A549 (cell line): ENCODE results near the gene TNIP2. TPM values are rescaled to one million over a fixed set of nuclear protein-coding genes. Genes with fewer than 3 reads are reported as not detected.

ENCODE experiments used
- ATAC-seq, 2 experiments: fragments of 200-7000 bp in 1 of 2; fragments of >200 bp in 1 of 2; cut with Nextera tagmentation in 1 of 2; cut with Tn5 transposase in 1 of 2; 3 replicates each; pipeline versions ENCODE4 v1.8.0 to v1.9.1; 2018 to 2020; ENCODE audit warnings: mild to moderate bottlenecking in 1 of 2, moderate library complexity in 1 of 2
- CTCF ChIA-PET: fragments of 300-600 bp; sonication (Branson Sonifier 250); formaldehyde crosslinking; extraction: SDS; loops from one replicate; lab custom pipeline; 2021; ENCODE audit warnings: antibody characterized with exemption, inconsistent platforms; lab: Yijun Ruan, JAX
- POLR2A ChIA-PET: fragments of 350-600 bp; formaldehyde crosslinking; extraction: SDS; loops from one replicate; lab custom pipeline; 2021; ENCODE audit warnings: antibody characterized with exemption, inconsistent platforms; lab: Yijun Ruan, JAX
- DNase-seq, 2 experiments: peaks; one replicate each; pipeline versions ENCODE4 v3.0.0 to v3.0.0-alpha.2; 2011 to 2016; ENCODE audit warnings: low read depth in 1 of 2, low spot score in 1 of 2
- FAIRE-seq: peaks from 2 replicates; lab custom pipeline; 2011; peaks lifted over from hg19 to GRCh38; lab: Jason Lieb, UNC
- H3K27ac ChIP-seq, 2 experiments: fragments of >200 bp; sonication (Bioruptor Twin); formaldehyde crosslinking; 3 replicates each; pipeline ENCODE4 v1.5.1; 2016 to 2017
- H3K4me1 ChIP-seq: fragments of >200 bp; sonication (Bioruptor Twin); formaldehyde crosslinking; 3 replicates; pipeline ENCODE4 v1.6.1; 2016
- H3K4me2 ChIP-seq: fragments of >200 bp; sonication (Bioruptor Twin); formaldehyde crosslinking; 3 replicates; pipeline ENCODE4 v1.6.1; 2016
- H3K4me3 ChIP-seq: fragments of >200 bp; sonication (Bioruptor Twin); formaldehyde crosslinking; 3 replicates; pipeline ENCODE4 v1.5.1; 2016
- H3K9me3 ChIP-seq: fragments of >200 bp; sonication (Bioruptor Twin); formaldehyde crosslinking; 3 replicates; pipeline ENCODE4 v1.6.1; 2016
- BHLHE40 ChIP-seq: IDR thresholded peaks from 2 replicates; pipeline ENCODE4 v1.6.1; 2012; ENCODE audit warnings: low read depth, low read length, inconsistent platforms
- CEBPB ChIP-seq, 2 experiments: fragments of >200 bp in 1 of 2; sonication (Bioruptor Twin) in 1 of 2; formaldehyde crosslinking in 1 of 2; IDR thresholded peaks; 2 replicates each; pipeline ENCODE4 v1.6.1; 2012 to 2016
- CHD4 ChIP-seq: fragments of 200-600 bp; sonication (generic); IDR thresholded peaks from 2 replicates; pipeline ENCODE4 v1.6.1; 2016; ENCODE audit warnings: antibody characterized with exemption, mild to moderate bottlenecking, borderline replicate concordance
- EP300 ChIP-seq, 2 experiments: fragments of >200 bp; sonication (Bioruptor Twin); formaldehyde crosslinking; IDR thresholded peaks; 2 replicates in 1 of 2; 3 replicates in 1 of 2; pipeline ENCODE4 v1.6.1; 2016 to 2017
- HOXB5 ChIP-seq: fragments of 250-450 bp; sonication (Bioruptor Pico); IDR thresholded peaks from 2 replicates; pipeline ENCODE4 v1.5.0; 2020; ENCODE audit warnings: mild to moderate bottlenecking, moderate library complexity
- JUNB ChIP-seq: fragments of >200 bp; sonication (Bioruptor Twin); formaldehyde crosslinking; IDR thresholded peaks from 2 replicates; pipeline ENCODE4 v1.6.1; 2016
- KDM1A ChIP-seq: fragments of 200-600 bp; sonication (generic); IDR thresholded peaks from 2 replicates; pipeline ENCODE4 v1.6.1; 2016; ENCODE audit warnings: low read depth, mild to moderate bottlenecking
- MAZ ChIP-seq: fragments of 150-350 bp; IDR thresholded peaks from 2 replicates; pipeline ENCODE4 v1.6.1; 2014; ENCODE audit warnings: antibody characterized with exemption, low read depth, low read length, borderline replicate concordance
- NFE2L2 ChIP-seq: fragments of 150-350 bp; conservative IDR thresholded peaks from 2 replicates; pipeline ENCODE4 v1.6.1; 2014; ENCODE audit warnings: low read length
- NPAS2 ChIP-seq: fragments of 250-450 bp; sonication (Bioruptor Pico); IDR thresholded peaks from 2 replicates; pipeline ENCODE4 v1.8.0; 2022; ENCODE audit warnings: mild to moderate bottlenecking, moderate library complexity, borderline replicate concordance
- NR3C1 ChIP-seq: fragments of >200 bp; sonication (Bioruptor Twin); formaldehyde crosslinking; IDR thresholded peaks from 3 replicates; pipeline ENCODE4 v1.6.1; 2017
- POLR2AphosphoS2 ChIP-seq: conservative IDR thresholded peaks from 2 replicates; pipeline ENCODE4 v1.6.1; 2012; ENCODE audit warnings: low read length, improper control_type of control experiment, inconsistent platforms
- RARB ChIP-seq: fragments of 250-450 bp; sonication (Bioruptor Pico); IDR thresholded peaks from 2 replicates; pipeline ENCODE4 v1.8.0; 2021; ENCODE audit warnings: mild to moderate bottlenecking, moderate library complexity
- TFCP2L1 ChIP-seq: fragments of 250-450 bp; sonication (Bioruptor Pico); IDR thresholded peaks from 2 replicates; pipeline ENCODE4 v1.5.0; 2021; ENCODE audit warnings: mild to moderate bottlenecking
- TP53 ChIP-seq: fragments of 250-450 bp; sonication (Bioruptor Pico); IDR thresholded peaks from 2 replicates; pipeline ENCODE4 v1.5.0; 2021; ENCODE audit warnings: mild to moderate bottlenecking, moderate library complexity
- USF2 ChIP-seq: fragments of 450-650 bp; IDR thresholded peaks from 2 replicates; pipeline ENCODE4 v1.6.1; 2014; ENCODE audit warnings: antibody characterized with exemption
- ZC3H11A ChIP-seq: fragments of 450-650 bp; IDR thresholded peaks from 2 replicates; pipeline ENCODE4 v1.6.1; 2014; ENCODE audit warnings: antibody characterized with exemption, mild to moderate bottlenecking
- ZFP36 ChIP-seq: fragments of 450-650 bp; IDR thresholded peaks from 2 replicates; pipeline ENCODE4 v1.6.1; 2014; ENCODE audit warnings: borderline replicate concordance; ENCODE audit not compliant: partially characterized antibody
- WGBS: methylation state at CpG from one replicate; pipeline ENCODE4 v1.1.6; 2017; ENCODE audit errors: missing lambda C conversion rate; 5-methylcytosine and 5-hydroxymethylcytosine counted together
- polyA plus RNA-seq, 4 experiments: library from polyadenylated mRNA; depleted of rRNA in 3 of 4; stranded (reverse); fragments of >200 nt; fragmentation: RNase III in 1 of 4; extraction: RNeasy Plus Mini Kit Qiagen cat#74134 plus additional on column Dnase treatment in 1 of 4; gene quantifications; 2 replicates in 3 of 4; 3 replicates in 1 of 4; pipeline ENCODE4 v1.2.3, GENCODE V29; 2011 to 2017
- TF ChIP-seq, protein P1 (sequence below): fragments of 250-450 bp; sonication (Bioruptor Pico); IDR thresholded peaks from 2 replicates; pipeline ENCODE4 v1.5.0; 2021; ENCODE audit warnings: mild to moderate bottlenecking, moderate library complexity, borderline replicate concordance
- TF ChIP-seq, protein P2 (sequence below): fragments of >200 bp; sonication (Bioruptor Twin); formaldehyde crosslinking; IDR thresholded peaks from 3 replicates; pipeline ENCODE4 v1.6.1; 2016
- TF ChIP-seq, protein P3 (sequence below): IDR thresholded peaks from 2 replicates; pipeline ENCODE4 v1.6.1; 2012; ENCODE audit warnings: low read depth, borderline replicate concordance

TNIP2 gene
- polyA plus RNA-seq, 2 of the 4 experiments (the other 2 are of a cell fraction), result 20.0 to 27.9 TPM

GRCh38 chr4:2698951-2699505, 57.1 kb downstream of the TNIP2 start:
- Histone ChIP-seq H3K27ac (no peak overlapping the region), H3K4me2 (no peak overlapping the region), H3K4me1 (no peaks in the 10 kb centered on the region), H3K9me3 (no peaks in the 10 kb centered on the region), H3K4me3 (no peak overlapping the region)
- ATAC-seq (no peak), FAIRE-seq (no peak), DNase-seq (no peak)
- CTCF ChIA-PET, result no interaction called here
- no peak for TF ChIP-seq NFE2L2
- TF ChIP-seq, protein P1, sequence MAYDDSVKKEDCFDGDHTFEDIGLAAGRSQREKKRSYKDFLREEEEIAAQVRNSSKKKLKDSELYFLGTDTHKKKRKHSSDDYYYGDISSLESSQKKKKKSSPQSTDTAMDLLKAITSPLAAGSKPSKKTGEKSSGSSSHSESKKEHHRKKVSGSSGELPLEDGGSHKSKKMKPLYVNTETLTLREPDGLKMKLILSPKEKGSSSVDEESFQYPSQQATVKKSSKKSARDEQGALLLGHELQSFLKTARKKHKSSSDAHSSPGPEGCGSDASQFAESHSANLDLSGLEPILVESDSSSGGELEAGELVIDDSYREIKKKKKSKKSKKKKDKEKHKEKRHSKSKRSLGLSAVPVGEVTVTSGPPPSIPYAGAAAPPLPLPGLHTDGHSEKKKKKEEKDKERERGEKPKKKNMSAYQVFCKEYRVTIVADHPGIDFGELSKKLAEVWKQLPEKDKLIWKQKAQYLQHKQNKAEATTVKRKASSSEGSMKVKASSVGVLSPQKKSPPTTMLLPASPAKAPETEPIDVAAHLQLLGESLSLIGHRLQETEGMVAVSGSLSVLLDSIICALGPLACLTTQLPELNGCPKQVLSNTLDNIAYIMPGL (CRISPR knock-in tag), result no peak
- no peak for TF ChIP-seq ZC3H11A
- TF ChIP-seq USF2, result no peak
- WGBS, result 92% methylated on average over 11 of the region's 12 CpGs
- POLR2A ChIA-PET, result no interaction called here

DNA sequence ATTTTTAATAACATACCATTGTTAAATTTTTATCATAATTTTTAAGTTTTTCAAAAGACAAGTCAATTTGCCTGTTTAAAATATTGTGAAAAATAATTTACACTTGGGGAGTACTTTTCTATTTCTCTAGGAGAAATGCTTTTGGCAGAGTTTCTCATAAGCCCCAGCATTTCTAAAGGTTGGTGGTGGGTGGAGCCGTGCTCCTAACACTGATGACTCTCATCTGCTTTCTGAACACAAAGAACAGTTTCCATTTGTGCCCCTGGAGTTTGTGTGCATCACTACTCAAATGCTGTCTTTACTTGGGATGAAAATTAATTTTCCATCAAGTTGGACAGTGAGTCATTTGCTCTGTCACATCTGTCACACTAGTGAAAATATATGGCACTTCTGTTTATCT, 57.6 kb downstream of the TNIP2 start:
- no peak overlapping the region for H3K27ac ChIP-seq
- no peaks in the 10 kb centered on the region for H3K4me1 ChIP-seq
- TF ChIP-seq MAZ, result no peak
- TF ChIP-seq CEBPB (IDR thresholded peaks at IDR 0.05), result no peak
- no peak for TF ChIP-seq ZFP36
- no peak for TF ChIP-seq EP300 (IDR thresholded peaks at IDR 0.05)
- no peak for TF ChIP-seq USF2
- no peak for TF ChIP-seq TFCP2L1 (CRISPR knock-in tag)
- TF ChIP-seq RARB (CRISPR knock-in tag), result no peak
- TF ChIP-seq TP53, result no peak
- TF ChIP-seq JUNB, result no peak
- no peak for TF ChIP-seq POLR2AphosphoS2
- TF ChIP-seq, protein P1 (CRISPR knock-in tag), result no peak
- TF ChIP-seq, protein P2, sequence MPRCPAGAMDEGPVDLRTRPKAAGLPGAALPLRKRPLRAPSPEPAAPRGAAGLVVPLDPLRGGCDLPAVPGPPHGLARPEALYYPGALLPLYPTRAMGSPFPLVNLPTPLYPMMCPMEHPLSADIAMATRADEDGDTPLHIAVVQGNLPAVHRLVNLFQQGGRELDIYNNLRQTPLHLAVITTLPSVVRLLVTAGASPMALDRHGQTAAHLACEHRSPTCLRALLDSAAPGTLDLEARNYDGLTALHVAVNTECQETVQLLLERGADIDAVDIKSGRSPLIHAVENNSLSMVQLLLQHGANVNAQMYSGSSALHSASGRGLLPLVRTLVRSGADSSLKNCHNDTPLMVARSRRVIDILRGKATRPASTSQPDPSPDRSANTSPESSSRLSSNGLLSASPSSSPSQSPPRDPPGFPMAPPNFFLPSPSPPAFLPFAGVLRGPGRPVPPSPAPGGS, result no peak
- TF ChIP-seq, protein P3, sequence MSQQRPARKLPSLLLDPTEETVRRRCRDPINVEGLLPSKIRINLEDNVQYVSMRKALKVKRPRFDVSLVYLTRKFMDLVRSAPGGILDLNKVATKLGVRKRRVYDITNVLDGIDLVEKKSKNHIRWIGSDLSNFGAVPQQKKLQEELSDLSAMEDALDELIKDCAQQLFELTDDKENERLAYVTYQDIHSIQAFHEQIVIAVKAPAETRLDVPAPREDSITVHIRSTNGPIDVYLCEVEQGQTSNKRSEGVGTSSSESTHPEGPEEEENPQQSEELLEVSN, result no peak
- TF ChIP-seq CHD4, result no peak
- TF ChIP-seq NR3C1, result no peak
- TF ChIP-seq KDM1A, result no peak
- TF ChIP-seq BHLHE40, result no peak
- no peak for TF ChIP-seq NPAS2 (CRISPR knock-in tag)
- TF ChIP-seq HOXB5 (CRISPR knock-in tag), result no peak
- FAIRE-seq (no peak), DNase-seq (no peak), ATAC-seq (no peak)
- CTCF ChIA-PET, result no interaction called here
- 94% methylated on average over 1 of the region's 1 CpG for WGBS
- POLR2A ChIA-PET, result no interaction called here
- no peaks in the 10 kb centered on the region for H3K9me3 ChIP-seq
- no peak overlapping the region for H3K4me3 ChIP-seq
- no peak overlapping the region for H3K4me2 ChIP-seq
